ENCODE measurements around the gene CUX1.

- TF ChIP-seq CTCF (IDR thresholded peaks at IDR 0.05): no peak
- no peak for TF ChIP-seq POLR2A (IDR thresholded peaks at IDR 0.05)
Measured at GRCh38 chr7:102241431-102241830, 424.0 kb downstream of the CUX1 start.

Measured in body of pancreas (tissue), 4 donors.